ENCODE data around the gene CABP4.

GRCh38 chr11:67482827-67483798, 28.0 kb downstream of the CABP4 start, which contains the start of gene AIP:
- TF ChIP-seq POLR2A (IDR thresholded peaks at IDR 0.05; ENCODE audit: low read depth, low read length), result peak; percentile 49; the same call in 1 of the 2 replicates
- peak; percentile 81; the same call in 1 of the 2 replicates for TF ChIP-seq TAF1 (IDR thresholded peaks at IDR 0.05; ENCODE audit: low read depth, low read length)
- TF ChIP-seq POLR2AphosphoS5 (IDR thresholded peaks at IDR 0.05; ENCODE audit: low read depth, low read length), result no peak
